ENCODE data around the gene SLCO3A1.

SLCO3A1 gene

GRCh38 chr15:92048739-92049138 is 195.2 kb downstream of the SLCO3A1 start:
- Histone ChIP-seq H3K4me3 (ENCODE audit: low read length) (no peak overlapping the region), H3K36me3 (ENCODE audit: control insufficient read depth, insufficient read depth, low read length) (no peaks in the 10 kb centered on the region), H3K79me2 (ENCODE audit: control insufficient read depth, insufficient read depth, low read length) (no peaks in the 10 kb centered on the region), H2BK120ac (ENCODE audit: low read depth, low read length) (no peak overlapping the region), H4K5ac (ENCODE audit: low read length) (no peak overlapping the region), H2BK15ac (replicated peaks; ENCODE audit: low read depth) (no peak overlapping the region), H2BK5ac (ENCODE audit: low read length) (no peak overlapping the region), H3K4me2 (ENCODE audit: low read length) (no peak overlapping the region), H2AK5ac (ENCODE audit: low read length) (no peak overlapping the region), H3K79me1 (ENCODE audit: low read length) (no peaks in the 10 kb centered on the region), H3K4ac (ENCODE audit: low read depth, low read length) (no peak overlapping the region), H4K8ac (ENCODE audit: low read depth, low read length) (no peak overlapping the region), H3K4me1 (ENCODE audit: control insufficient read depth, low read depth, low read length) (no peaks in the 10 kb centered on the region), H3K18ac (ENCODE audit: low read length) (no peak overlapping the region), H3K23ac (ENCODE audit: low read length) (no peak overlapping the region), H3K27ac (ENCODE audit: low read depth, low read length) (no peak overlapping the region), H3K27me3 (ENCODE audit: insufficient read depth, low read length, poor library complexity) (no peaks in the 10 kb centered on the region), H3K56ac (ENCODE audit: low read length) (no peak overlapping the region), H3K9ac (ENCODE audit: low read length) (no peak overlapping the region)
- DNase-seq: no peak
- WGBS (ENCODE audit: extremely low coverage, insufficient coverage, low lambda C conversion rate): no CpG with 5 or more reads among the region's 7 CpGs

GRCh38 chr15:92049290-92049989 is 195.9 kb downstream of the SLCO3A1 start:
- H3K23ac ChIP-seq (ENCODE audit: low read length): no peak overlapping the region
- H3K4me3 ChIP-seq (ENCODE audit: low read length): no peak overlapping the region
- no peaks in the 10 kb centered on the region for H3K36me3 ChIP-seq (ENCODE audit: control insufficient read depth, insufficient read depth, low read length)
- no peak overlapping the region for H3K18ac ChIP-seq (ENCODE audit: low read length)
- H3K4me1 ChIP-seq (ENCODE audit: control insufficient read depth, low read depth, low read length): no peaks in the 10 kb centered on the region
- H3K79me1 ChIP-seq (ENCODE audit: low read length): no peaks in the 10 kb centered on the region
- H3K27ac ChIP-seq (ENCODE audit: low read depth, low read length): no peak overlapping the region
- no peaks in the 10 kb centered on the region for H3K27me3 ChIP-seq (ENCODE audit: insufficient read depth, low read length, poor library complexity)
- H2BK15ac ChIP-seq (replicated peaks; ENCODE audit: low read depth): no peak overlapping the region
- H3K4me2 ChIP-seq (ENCODE audit: low read length): no peak overlapping the region
- H2AK5ac ChIP-seq (ENCODE audit: low read length): no peak overlapping the region
- H4K8ac ChIP-seq (ENCODE audit: low read depth, low read length): no peak overlapping the region
- no peak overlapping the region for H3K4ac ChIP-seq (ENCODE audit: low read depth, low read length)
- no peak overlapping the region for H2BK120ac ChIP-seq (ENCODE audit: low read depth, low read length)
- WGBS (ENCODE audit: extremely low coverage, insufficient coverage, low lambda C conversion rate): no CpG with 5 or more reads among the region's 10 CpGs
- DNase-seq: no peak
- no peak overlapping the region for H3K56ac ChIP-seq (ENCODE audit: low read length)
- no peak overlapping the region for H4K5ac ChIP-seq (ENCODE audit: low read length)
- no peaks in the 10 kb centered on the region for H3K79me2 ChIP-seq (ENCODE audit: control insufficient read depth, insufficient read depth, low read length)
- no peak overlapping the region for H3K9ac ChIP-seq (ENCODE audit: low read length)
- no peak overlapping the region for H2BK5ac ChIP-seq (ENCODE audit: low read length)

- H3K4me2 ChIP-seq (ENCODE audit: low read length): no peak overlapping the region
- H4K8ac ChIP-seq (ENCODE audit: low read depth, low read length): no peak overlapping the region
- H3K9ac ChIP-seq (ENCODE audit: low read length): no peak overlapping the region
- H3K79me2 ChIP-seq (ENCODE audit: control insufficient read depth, insufficient read depth, low read length): no peaks in the 10 kb centered on the region
- H3K4me1 ChIP-seq (ENCODE audit: control insufficient read depth, low read depth, low read length): no peaks in the 10 kb centered on the region
- WGBS (ENCODE audit: extremely low coverage, insufficient coverage, low lambda C conversion rate): no CpG with 5 or more reads among the region's 9 CpGs
- no peak overlapping the region for H2BK5ac ChIP-seq (ENCODE audit: low read length)
- H3K18ac ChIP-seq (ENCODE audit: low read length): no peak overlapping the region
- H3K27me3 ChIP-seq (ENCODE audit: insufficient read depth, low read length, poor library complexity): no peaks in the 10 kb centered on the region
- DNase-seq: no peak
- H3K4me3 ChIP-seq (ENCODE audit: low read length): no peak overlapping the region
- no peaks in the 10 kb centered on the region for H3K36me3 ChIP-seq (ENCODE audit: control insufficient read depth, insufficient read depth, low read length)
- no peak overlapping the region for H3K27ac ChIP-seq (ENCODE audit: low read depth, low read length)
- H3K56ac ChIP-seq (ENCODE audit: low read length): no peak overlapping the region
- no peak overlapping the region for H3K4ac ChIP-seq (ENCODE audit: low read depth, low read length)
- H2AK5ac ChIP-seq (ENCODE audit: low read length): no peak overlapping the region
- no peak overlapping the region for H3K23ac ChIP-seq (ENCODE audit: low read length)
- no peaks in the 10 kb centered on the region for H3K79me1 ChIP-seq (ENCODE audit: low read length)
- no peak overlapping the region for H4K5ac ChIP-seq (ENCODE audit: low read length)
- no peak overlapping the region for H2BK120ac ChIP-seq (ENCODE audit: low read depth, low read length)
- no peak overlapping the region for H2BK15ac ChIP-seq (replicated peaks; ENCODE audit: low read depth)
Measured at GRCh38 chr15:92050220-92050898, 196.9 kb downstream of the SLCO3A1 start.

- Histone ChIP-seq H4K8ac (ENCODE audit: low read depth, low read length) (no peak overlapping the region), H2BK5ac (ENCODE audit: low read length) (no peak overlapping the region), H3K4ac (ENCODE audit: low read depth, low read length) (no peak overlapping the region), H3K27me3 (ENCODE audit: insufficient read depth, low read length, poor library complexity) (no peaks in the 10 kb centered on the region), H3K18ac (ENCODE audit: low read length) (no peak overlapping the region), H3K9ac (ENCODE audit: low read length) (no peak overlapping the region), H3K4me3 (ENCODE audit: low read length) (no peak overlapping the region), H3K27ac (ENCODE audit: low read depth, low read length) (no peak overlapping the region), H3K36me3 (ENCODE audit: control insufficient read depth, insufficient read depth, low read length) (no peaks in the 10 kb centered on the region), H3K4me2 (ENCODE audit: low read length) (no peak overlapping the region), H3K56ac (ENCODE audit: low read length) (no peak overlapping the region), H3K4me1 (ENCODE audit: control insufficient read depth, low read depth, low read length) (no peaks in the 10 kb centered on the region), H2BK120ac (ENCODE audit: low read depth, low read length) (no peak overlapping the region), H2BK15ac (replicated peaks; ENCODE audit: low read depth) (no peak overlapping the region), H3K79me1 (ENCODE audit: low read length) (no peaks in the 10 kb centered on the region), H3K79me2 (ENCODE audit: control insufficient read depth, insufficient read depth, low read length) (no peaks in the 10 kb centered on the region), H4K5ac (ENCODE audit: low read length) (no peak overlapping the region), H2AK5ac (ENCODE audit: low read length) (no peak overlapping the region), H3K23ac (ENCODE audit: low read length) (no peak overlapping the region)
- no CpG with 5 or more reads among the region's 8 CpGs for WGBS (ENCODE audit: extremely low coverage, insufficient coverage, low lambda C conversion rate)
- no peak for DNase-seq
Measured at GRCh38 chr15:92051716-92052115, 198.2 kb downstream of the SLCO3A1 start.

- Histone ChIP-seq H2BK5ac (ENCODE audit: low read length) (no peak overlapping the region), H3K56ac (ENCODE audit: low read length) (no peak overlapping the region), H3K79me2 (ENCODE audit: control insufficient read depth, insufficient read depth, low read length) (no peaks in the 10 kb centered on the region), H3K18ac (ENCODE audit: low read length) (no peak overlapping the region), H3K4me1 (ENCODE audit: control insufficient read depth, low read depth, low read length) (no peaks in the 10 kb centered on the region), H3K36me3 (ENCODE audit: control insufficient read depth, insufficient read depth, low read length) (no peaks in the 10 kb centered on the region), H4K5ac (ENCODE audit: low read length) (no peak overlapping the region), H4K8ac (ENCODE audit: low read depth, low read length) (no peak overlapping the region), H2BK15ac (replicated peaks; ENCODE audit: low read depth) (no peak overlapping the region), H3K27ac (ENCODE audit: low read depth, low read length) (no peak overlapping the region), H2BK120ac (ENCODE audit: low read depth, low read length) (no peak overlapping the region), H3K4ac (ENCODE audit: low read depth, low read length) (no peak overlapping the region), H3K23ac (ENCODE audit: low read length) (no peak overlapping the region), H3K9ac (ENCODE audit: low read length) (no peak overlapping the region), H3K27me3 (ENCODE audit: insufficient read depth, low read length, poor library complexity) (no peaks in the 10 kb centered on the region), H2AK5ac (ENCODE audit: low read length) (no peak overlapping the region), H3K4me2 (ENCODE audit: low read length) (no peak overlapping the region), H3K79me1 (ENCODE audit: low read length) (no peaks in the 10 kb centered on the region), H3K4me3 (ENCODE audit: low read length) (no peak overlapping the region)
- DNase-seq: no peak
- no CpG with 5 or more reads among the region's 5 CpGs for WGBS (ENCODE audit: extremely low coverage, insufficient coverage, low lambda C conversion rate)
Measured at GRCh38 chr15:92053753-92054316, 200.3 kb downstream of the SLCO3A1 start.
